GM23338 (cell line): ENCODE measurements around the gene GLUD1. TPM values are rescaled to one million over a fixed set of nuclear protein-coding genes. Genes with fewer than 3 reads are reported as not detected.
"Not testable (repeated sequence)": the region's sequence is repeated elsewhere in the genome, so short reads cannot be mapped to it uniquely, and the experiment has no call there.

ENCODE experiments used
- ATAC-seq: fragments of 200-7000 bp; cut with Tn5 transposase; 3 replicates; pipeline ENCODE4 v1.9.1; 2020
- DNase-seq: peaks from one replicate; pipeline ENCODE4 v3.0.0-alpha.2; 2015; ENCODE audit warnings: low spot score
- H2AFZ ChIP-seq: fragments of 200-600 bp; sonication (generic); 2 replicates; pipeline ENCODE4 v1.8.0; 2016; ENCODE audit warnings: antibody characterized with exemption, mild to moderate bottlenecking, moderate library complexity
- H3F3A ChIP-seq: fragments of 200-600 bp; sonication (generic); replicated peaks from 2 replicates; pipeline ENCODE4 v1.8.0; 2017; ENCODE audit warnings: antibody characterized with exemption, mixed run types, low read depth
- H3K27ac ChIP-seq: fragments of 200-600 bp; sonication (generic); 2 replicates; pipeline ENCODE4 v1.6.1; 2016; ENCODE audit warnings: low read depth
- H3K27me3 ChIP-seq: fragments of 200-600 bp; sonication (generic); 2 replicates; pipeline ENCODE4 v1.8.0; 2016; ENCODE audit warnings: mild to moderate bottlenecking, mixed run types, moderate library complexity; ENCODE audit not compliant: insufficient read depth
- H3K36me3 ChIP-seq: fragments of 200-600 bp; sonication (generic); 2 replicates; pipeline ENCODE4 v1.8.0; 2016; ENCODE audit warnings: mild to moderate bottlenecking; ENCODE audit not compliant: insufficient read depth
- H3K4me1 ChIP-seq: fragments of 200-600 bp; sonication (generic); 2 replicates; pipeline ENCODE4 v1.8.0; 2016; ENCODE audit warnings: mild to moderate bottlenecking, moderate library complexity; ENCODE audit not compliant: insufficient read depth
- H3K4me2 ChIP-seq: fragments of 200-600 bp; sonication (generic); 2 replicates; pipeline ENCODE4 v1.7.1; 2017; ENCODE audit warnings: mixed run types
- H3K4me3 ChIP-seq: fragments of 200-600 bp; sonication (generic); 2 replicates; pipeline ENCODE4 v1.6.1; 2016; ENCODE audit warnings: mixed run types
- H3K79me2 ChIP-seq: fragments of 200-600 bp; sonication (generic); replicated peaks from 2 replicates; pipeline ENCODE4 v1.8.0; 2017; ENCODE audit warnings: mild to moderate bottlenecking; ENCODE audit not compliant: insufficient read depth
- H3K9me2 ChIP-seq: fragments of 200-600 bp; sonication (generic); 2 replicates; pipeline ENCODE4 v1.8.0; 2017; ENCODE audit not compliant: insufficient read depth
- H4K20me1 ChIP-seq: fragments of 200-600 bp; sonication (generic); replicated peaks from 2 replicates; pipeline ENCODE4 v1.8.0; 2017; ENCODE audit warnings: mild to moderate bottlenecking; ENCODE audit not compliant: insufficient read depth
- H3K27ac Mint-ChIP-seq: 2 replicates; pipeline ENCODE4 v1.8.0; 2020; ENCODE audit warnings: inconsistent platforms, mild to moderate bottlenecking, moderate library complexity, mixed read lengths
- H3K27me3 Mint-ChIP-seq: 3 replicates; pipeline ENCODE4 v1.8.0; 2022; ENCODE audit warnings: low read depth, mild to moderate bottlenecking, moderate library complexity, mixed read lengths, inconsistent platforms; ENCODE audit not compliant: insufficient read depth, poor library complexity
- H3K36me3 Mint-ChIP-seq: 3 replicates; pipeline ENCODE4 v1.8.0; 2021; ENCODE audit warnings: low read depth, mild to moderate bottlenecking, inconsistent platforms, moderate library complexity, mixed read lengths
- H3K4me1 Mint-ChIP-seq: 3 replicates; pipeline ENCODE4 v1.8.0; 2020; ENCODE audit warnings: mild to moderate bottlenecking, inconsistent platforms, mixed read lengths
- H3K4me3 Mint-ChIP-seq: 3 replicates; pipeline ENCODE4 v1.8.0; 2021; ENCODE audit warnings: moderate library complexity, mild to moderate bottlenecking, inconsistent platforms, mixed read lengths
- H3K9me3 Mint-ChIP-seq: 3 replicates; pipeline ENCODE4 v1.8.0; 2020; ENCODE audit warnings: moderate library complexity, mild to moderate bottlenecking, inconsistent platforms, mixed read lengths
- EZH2phosphoT487 ChIP-seq: fragments of 200-600 bp; sonication (generic); IDR thresholded peaks from one replicate; pipeline ENCODE4 v1.8.1; 2018; ENCODE audit warnings: antibody characterized with exemption; ENCODE audit not compliant: unreplicated experiment
- ZNF331 ChIP-seq: fragments of 250-450 bp; sonication (Bioruptor Pico); IDR thresholded peaks from 2 replicates; pipeline ENCODE4 v1.5.0; 2020; ENCODE audit warnings: low read depth, mild to moderate bottlenecking, moderate library complexity
- polyA plus RNA-seq: library from polyadenylated mRNA; unstranded; fragments of >200 nt; fragmentation: Nextera tagmentation; extraction: Ambion mirVana; gene quantifications from 2 replicates; pipeline ENCODE4 v1.2.1, GENCODE V29; 2016
- total RNA-seq: library from RNA; depleted of rRNA; stranded (reverse); fragments of >200 nt; shearing (Covaris generic); gene quantifications from 2 replicates; pipeline ENCODE4 v1.2.3, GENCODE V29; 2014

The GLUD1 gene
- total and polyA plus RNA-seq, 2 experiments from 2014 or later, result 44.7 to 144 TPM

GRCh38 chr10:87081574-87081973 lies 13.1 kb downstream of the GLUD1 start:
- ATAC-seq, result not testable (repeated sequence)

GRCh38 chr10:87080621-87081020 lies 14.0 kb downstream of the GLUD1 start:
- DNase-seq, H3K4me2 ChIP-seq, H3K27me3 ChIP-seq, H3F3A ChIP-seq, H3K36me3 ChIP-seq, H3K4me1 ChIP-seq, H3K27ac Mint-ChIP-seq, H3K4me3 ChIP-seq, H3K9me2 ChIP-seq, H3K4me3 Mint-ChIP-seq, H3K4me1 Mint-ChIP-seq, H3K27ac ChIP-seq, H3K27me3 Mint-ChIP-seq, ATAC-seq, H4K20me1 ChIP-seq, H2AFZ ChIP-seq: not testable (repeated sequence)
- H3K79me2 ChIP-seq, result peaks cover 57% of the 10 kb centered on the region
- H3K36me3 Mint-ChIP-seq, result peaks cover 46% of the 10 kb centered on the region
- peaks cover 20% of the 10 kb centered on the region for H3K9me3 Mint-ChIP-seq

More at GRCh38 chr10:87081574-87081973, 13.1 kb downstream of the GLUD1 start:
- Mint-ChIP-seq H3K9me3 (peaks cover 20% of the 10 kb centered on the region), H3K36me3 (peaks cover 50% of the 10 kb centered on the region)
- not testable (repeated sequence) for H3K27me3 Mint-ChIP-seq, H3K4me3 ChIP-seq, H3K27me3 ChIP-seq, H3K36me3 ChIP-seq, H3K9me2 ChIP-seq, H3K4me1 ChIP-seq, H3K4me2 ChIP-seq, H3K4me1 Mint-ChIP-seq, H3K27ac ChIP-seq, H3F3A ChIP-seq, H4K20me1 ChIP-seq, H3K27ac Mint-ChIP-seq, H3K4me3 Mint-ChIP-seq, H2AFZ ChIP-seq, DNase-seq
- H3K79me2 ChIP-seq, result peaks cover 66% of the 10 kb centered on the region

- H3K27me3 Mint-ChIP-seq, result peaks cover 6% of the 10 kb centered on the region
- TF ChIP-seq ZNF331 (no peak), EZH2phosphoT487 (no peak)
Measured at GRCh38 chr10:87079106-87079836, 15.4 kb downstream of the GLUD1 start.

GRCh38 chr10:87076421-87076820 lies 18.2 kb downstream of the GLUD1 start:
- H3K27ac ChIP-seq, H3K4me3 Mint-ChIP-seq, H3K4me1 ChIP-seq, H3K4me1 Mint-ChIP-seq, ATAC-seq, H3K27ac Mint-ChIP-seq, H4K20me1 ChIP-seq, H3K9me2 ChIP-seq, H3F3A ChIP-seq, H3K27me3 ChIP-seq, H3K4me2 ChIP-seq, H3K27me3 Mint-ChIP-seq, H2AFZ ChIP-seq, H3K4me3 ChIP-seq, DNase-seq: not testable (repeated sequence)
- Histone ChIP-seq H3K79me2 (peaks cover 22% of the 10 kb centered on the region), H3K36me3 (peaks cover 24% of the 10 kb centered on the region)
- H3K9me3 Mint-ChIP-seq, result peaks cover 14% of the 10 kb centered on the region
- peaks cover 43% of the 10 kb centered on the region; the same call in 2 of the 3 replicates for H3K36me3 Mint-ChIP-seq

More at GRCh38 chr10:87079106-87079836, 15.4 kb downstream of the GLUD1 start:
- H4K20me1 ChIP-seq, result 0 out of 2 replicates have a peak, but pooled peaks cover 6% of the 10 kb centered on the region
- Mint-ChIP-seq H3K27ac (no peak overlapping the region), H3K4me1 (peaks cover 3% of the 10 kb centered on the region; the same call in 1 of the 3 replicates), H3K9me3 (peaks cover 20% of the 10 kb centered on the region), H3K4me3 (no peak overlapping the region), H3K36me3 (peaks cover 41% of the 10 kb centered on the region)
- H3K27ac ChIP-seq, result no peak overlapping the region
- peaks cover 10% of the 10 kb centered on the region for H3K36me3 ChIP-seq
- H3K4me2 ChIP-seq, result no peak overlapping the region
- H3F3A ChIP-seq, result no peaks in the 10 kb centered on the region
- no peak overlapping the region for H2AFZ ChIP-seq
- no peaks in the 10 kb centered on the region for H3K4me1 ChIP-seq
- H3K9me2 ChIP-seq, result no peaks in the 10 kb centered on the region
- ATAC-seq, result no peak
- H3K27me3 ChIP-seq, result no peaks in the 10 kb centered on the region
- no peak for DNase-seq
- no peak overlapping the region for H3K4me3 ChIP-seq
- H3K79me2 ChIP-seq, result peaks cover 44% of the 10 kb centered on the region
